ENCODE data around the gene TUBGCP6. TPM values are rescaled to one million over a fixed set of nuclear protein-coding genes. Genes with fewer than 3 reads are reported as not detected.
A peak's percentile ranks its signal among the peaks of the same experiment; 100 is the strongest.

The TUBGCP6 gene
- total and polyA plus RNA-seq, 2 experiments from 2014 or later, result 18.6 to 47.1 TPM

- Mint-ChIP-seq H3K27ac (no peak within 1 kb of the TSS), H3K36me3 (ENCODE audit: low read depth) (peaks cover 8% of the 10 kb centered on the region; the same call in 2 of the 3 replicates), H3K9me3 (no peaks in the 10 kb centered on the region), H3K4me1 (peaks cover 10% of the 10 kb centered on the region), H3K27me3 (ENCODE audit: insufficient read depth, low read depth, poor library complexity) (peaks cover 8% of the 10 kb centered on the region), H3K4me3 (peak within 1 kb of the TSS; percentile 83)
- DNase-seq (ENCODE audit: low spot score) (peak; percentile 94), ATAC-seq (peak; percentile 77)
- Histone ChIP-seq H3K27ac (ENCODE audit: low read depth) (no peak within 1 kb of the TSS), H3K4me1 (ENCODE audit: insufficient read depth) (peaks cover under 1% of the 10 kb centered on the region; the same call in 1 of the 2 replicates), H3K79me2 (replicated peaks; ENCODE audit: insufficient read depth) (no peaks in the 10 kb centered on the region; the same call in 1 of the 2 replicates), H3K36me3 (ENCODE audit: insufficient read depth) (no peaks in the 10 kb centered on the region), H3K4me3 (peak within 1 kb of the TSS; percentile 86), H3K27me3 (ENCODE audit: insufficient read depth) (no peaks in the 10 kb centered on the region), H4K20me1 (replicated peaks; ENCODE audit: insufficient read depth) (peaks cover 3% of the 10 kb centered on the region; the same call in 1 of the 2 replicates), H3K4me2 (peak within 1 kb of the TSS; percentile 96), H3F3A (replicated peaks; ENCODE audit: low read depth) (peaks cover 6% of the 10 kb centered on the region; the same call in 1 of the 2 replicates), H2AFZ (peak within 1 kb of the TSS; percentile 87; the same call in 1 of the 2 replicates), H3K9me2 (ENCODE audit: insufficient read depth) (no peaks in the 10 kb centered on the region)
- TF ChIP-seq JUNB (IDR thresholded peaks at IDR 0.05; ENCODE audit: unreplicated experiment), result no peak
- TF ChIP-seq ZNF331 (CRISPR knock-in tag; IDR thresholded peaks at IDR 0.05; ENCODE audit: low read depth), result no peak
- peak; percentile 37; the same call in 1 of the 2 replicates for TF ChIP-seq POLR2AphosphoS5 (IDR thresholded peaks at IDR 0.05; ENCODE audit: low read depth)
Observed at GRCh38 chr22:50250555-50251476, 6.0 kb upstream of the TUBGCP6 start, which contains the start of gene HDAC10. TSS of gene HDAC10 (minus strand) at chr22:50251265. CDS start at chr22:50251032, 233 bp downstream.

GRCh38 chr22:50250249-50250554, 5.4 kb upstream of the TUBGCP6 start:
- peak overlapping the region; percentile 96 for H3K4me2 ChIP-seq
- Mint-ChIP-seq H3K9me3 (no peaks in the 10 kb centered on the region), H3K27ac (no peak overlapping the region), H3K27me3 (ENCODE audit: insufficient read depth, low read depth, poor library complexity) (peaks cover 8% of the 10 kb centered on the region), H3K4me3 (peak overlapping the region; percentile 83), H3K36me3 (ENCODE audit: low read depth) (peaks cover 8% of the 10 kb centered on the region; the same call in 2 of the 3 replicates), H3K4me1 (peaks cover 10% of the 10 kb centered on the region)
- no peak overlapping the region for H3K27ac ChIP-seq (ENCODE audit: low read depth)
- no peaks in the 10 kb centered on the region for H3K36me3 ChIP-seq (ENCODE audit: insufficient read depth)
- ATAC-seq, result no peak
- H3K4me3 ChIP-seq, result peak overlapping the region; percentile 86
- DNase-seq (ENCODE audit: low spot score), result no peak
- peaks cover 4% of the 10 kb centered on the region; the same call in 1 of the 2 replicates for H3K4me1 ChIP-seq (ENCODE audit: insufficient read depth)
- H3F3A ChIP-seq (replicated peaks; ENCODE audit: low read depth), result peaks cover 6% of the 10 kb centered on the region
- H3K27me3 ChIP-seq (ENCODE audit: insufficient read depth), result no peaks in the 10 kb centered on the region
- H3K79me2 ChIP-seq (replicated peaks; ENCODE audit: insufficient read depth), result no peaks in the 10 kb centered on the region; the same call in 1 of the 2 replicates
- no peak overlapping the region for H2AFZ ChIP-seq
- no peaks in the 10 kb centered on the region for H3K9me2 ChIP-seq (ENCODE audit: insufficient read depth)
- peaks cover 3% of the 10 kb centered on the region; the same call in 1 of the 2 replicates for H4K20me1 ChIP-seq (replicated peaks; ENCODE audit: insufficient read depth)
- TF ChIP-seq NANOG (IDR thresholded peaks at IDR 0.05; ENCODE audit: borderline replicate concordance) (no peak), EZH2phosphoT487 (IDR thresholded peaks at IDR 0.05; ENCODE audit: unreplicated experiment) (no peak), CTCF (conservative IDR thresholded peaks at IDR 0.05; ENCODE audit: low read depth in 2 of 2) (no peak), REST (IDR thresholded peaks at IDR 0.05; ENCODE audit: unreplicated experiment) (no peak), CREB1 (CRISPR knock-in tag; IDR thresholded peaks at IDR 0.05; ENCODE audit: low read depth) (no peak), POLR2AphosphoS5 (IDR thresholded peaks at IDR 0.05; ENCODE audit: low read depth) (no peak)
